K562 (cell line): ENCODE results near the gene CPSF6. TPM values are rescaled to one million over a fixed set of nuclear protein-coding genes. Genes with fewer than 3 reads are reported as not detected.
A peak's percentile ranks its signal among the peaks of the same experiment; 100 is the strongest.

ENCODE experiments used
- ATAC-seq: fragments of 200-7000 bp; cut with Tn5 transposase; 3 replicates; pipeline ENCODE4 v1.9.1; 2020; ENCODE audit warnings: moderate library complexity
- BruUV-seq: library from RNA; stranded (reverse); fragments of 400-500 nt; replicated peaks from 2 replicates; lab custom pipeline; 2021; lab: Mats Ljungman, UMichigan
- CTCF ChIA-PET: fragments of 300-600 bp; formaldehyde crosslinking; extraction: SDS; loops from one replicate; lab custom pipeline; 2021; ENCODE audit warnings: low intra/inter-chr PET ratio; lab: Yijun Ruan, JAX
- POLR2A ChIA-PET: fragments of 300-600, 350-650 bp; sonication (Branson Sonifier 250); formaldehyde crosslinking; extraction: SDS; loops from one replicate; lab custom pipeline; 2021; ENCODE audit warnings: antibody characterized with exemption, inconsistent platforms; lab: Yijun Ruan, JAX
- DNase-seq, 4 experiments: peaks; one replicate each; pipeline versions ENCODE4 v3.0.0 to v3.0.0-alpha.2; 2011 to 2018; ENCODE audit warnings: low spot score in 3 of 4, mixed read lengths in 3 of 4; ENCODE audit errors: extremely low read depth in 1 of 4
- FAIRE-seq: peaks from 2 replicates; lab custom pipeline; 2011; peaks lifted over from hg19 to GRCh38; lab: Jason Lieb, UNC
- H2AFZ ChIP-seq: 2 replicates; pipeline ENCODE4 v1.6.0; 2011; ENCODE audit warnings: low read depth, low read length, control low read depth, inconsistent platforms
- H3K27ac ChIP-seq: fragments of 200-600 bp; 3 replicates; pipeline ENCODE4 v1.8.0; 2011; ENCODE audit warnings: low read depth, mild to moderate bottlenecking, control low read depth, inconsistent platforms, low read length, moderate library complexity, mixed read lengths; ENCODE audit errors: extremely low read depth
- H3K27me3 ChIP-seq, 2 experiments: fragments of 300-600 bp in 1 of 2; 2 replicates in 1 of 2; 3 replicates in 1 of 2; pipeline versions ENCODE4 v1.6.0 to v1.8.0; 2011; ENCODE audit warnings: inconsistent platforms in 2 of 2, low read length in 2 of 2, mild to moderate bottlenecking in 1 of 2, mixed read lengths in 1 of 2, moderate library complexity in 1 of 2; ENCODE audit not compliant: control insufficient read depth in 2 of 2, insufficient read depth in 2 of 2
- H3K36me3 ChIP-seq: fragments of 300-600 bp; 3 replicates; pipeline ENCODE4 v1.8.0; 2011; ENCODE audit warnings: mild to moderate bottlenecking, low read length, inconsistent platforms; ENCODE audit not compliant: control insufficient read depth, insufficient read depth
- H3K4me1 ChIP-seq, 2 experiments: fragments of 200-600 bp in 1 of 2; replicated peaks in 1 of 2; 2 replicates in 1 of 2; 3 replicates in 1 of 2; pipeline versions ENCODE4 v1.5.1 to v1.8.0; 2011; ENCODE audit warnings: inconsistent platforms in 2 of 2, low read length in 2 of 2, mild to moderate bottlenecking in 1 of 2, mixed read lengths in 1 of 2, moderate library complexity in 1 of 2; ENCODE audit not compliant: control insufficient read depth in 2 of 2, insufficient read depth in 2 of 2
- H3K4me2 ChIP-seq: 2 replicates; pipeline ENCODE4 v1.6.1; 2011; ENCODE audit warnings: low read length, control low read depth, inconsistent platforms, mixed read lengths; ENCODE audit not compliant: insufficient read depth
- H3K4me3 ChIP-seq: fragments of 200-600 bp; sonication (generic), shearing (Covaris generic); 2 replicates; pipeline ENCODE4 v1.5.1; 2016; ENCODE audit warnings: control low read depth, inconsistent platforms
- H3K79me2 ChIP-seq: fragments of 200-600 bp; 3 replicates; pipeline ENCODE4 v1.8.0; 2011; ENCODE audit warnings: low read length, inconsistent platforms; ENCODE audit not compliant: control insufficient read depth, insufficient read depth
- H3K9ac ChIP-seq, 2 experiments: 2 replicates each; pipeline versions ENCODE4 v1.6.0 to v1.6.1; 2011; ENCODE audit warnings: low read depth in 2 of 2, low read length in 2 of 2, control low read depth in 1 of 2, inconsistent platforms in 1 of 2, mild to moderate bottlenecking in 1 of 2, mixed read lengths in 1 of 2; ENCODE audit not compliant: insufficient read depth in 1 of 2
- H3K9me1 ChIP-seq: one replicate; pipeline ENCODE4 v1.6.0; 2011; ENCODE audit warnings: inconsistent platforms, mild to moderate bottlenecking, low read length, moderate library complexity; ENCODE audit not compliant: control insufficient read depth, insufficient read depth
- H3K9me3 ChIP-seq: replicated peaks from 2 replicates; pipeline ENCODE4 v1.5.1; 2011; ENCODE audit warnings: low read depth, low read length, inconsistent platforms; ENCODE audit not compliant: control insufficient read depth, insufficient read depth
- H4K20me1 ChIP-seq: replicated peaks from 2 replicates; pipeline ENCODE4 v1.6.1; 2011; ENCODE audit warnings: low read length, inconsistent platforms, mixed read lengths; ENCODE audit not compliant: control insufficient read depth, insufficient read depth
- CEBPZ ChIP-seq: fragments of 150-350 bp; IDR thresholded peaks from 2 replicates; pipeline ENCODE4 v1.6.1; 2014; ENCODE audit warnings: low read depth, mild to moderate bottlenecking, low read length, borderline replicate concordance
- POLR2B ChIP-seq: fragments of 450-650 bp; IDR thresholded peaks from 2 replicates; pipeline ENCODE4 v1.6.1; 2018; ENCODE audit warnings: low read depth; ENCODE audit not compliant: partially characterized antibody
- SMARCC2 ChIP-seq: fragments of 450-650 bp; IDR thresholded peaks from 2 replicates; pipeline ENCODE4 v1.6.1; 2017; ENCODE audit warnings: antibody characterized with exemption, moderate library complexity, mild to moderate bottlenecking, low read depth
- ZKSCAN3 ChIP-seq: fragments of 250-450 bp; sonication (Bioruptor Pico); IDR thresholded peaks from 2 replicates; pipeline ENCODE4 v1.4.0; 2020
- ZNF274 ChIP-seq: IDR thresholded peaks from 2 replicates; pipeline ENCODE4 v1.6.1; 2011; ENCODE audit warnings: low read depth, mild to moderate bottlenecking, low read length, moderate library complexity, borderline replicate concordance
- ZNF699 ChIP-seq: fragments of 250-450 bp; sonication (Bioruptor Pico); IDR thresholded peaks from 2 replicates; pipeline ENCODE4 v1.8.0; 2021; ENCODE audit warnings: mild to moderate bottlenecking, moderate library complexity; ENCODE audit not compliant: insufficient replicate concordance
- WGBS: fragments of 100-300 bp; shearing (Covaris generic); methylation state at CpG from one replicate; pipeline ENCODE4 v1.1.6; 2016; ENCODE audit warnings: low coverage, mixed read lengths; ENCODE audit not compliant: insufficient coverage; ENCODE audit errors: missing lambda C conversion rate; 5-methylcytosine and 5-hydroxymethylcytosine counted together
- in situ Hi-C: fragments of 300-500 bp; cut with MboI; formaldehyde crosslinking; loops from 4 replicates; pipeline ENCODE4 v1.15.0; 2018; ENCODE audit warnings: inconsistent platforms, mixed read lengths
- intact Hi-C: fragments of 100-400 bp; cut with micrococcal nuclease; formaldehyde crosslinking; loops from 2 replicates; pipeline ENCODE4 v1.14.2; 2022
- polyA plus RNA-seq, 8 experiments: library from polyadenylated mRNA; depleted of rRNA in 4 of 8; stranded (reverse) in 5 of 8; unstranded in 3 of 8; fragments of >200 nt; fragmentation: Nextera tagmentation in 2 of 8; fragmentation: Illumina TruSeq in 1 of 8; extraction: Ambion mirVana in 2 of 8; extraction: Trizol in 1 of 8; gene quantifications; 2 replicates each; pipeline versions ENCODE4 v1.2.1 to v1.2.3, GENCODE V29; 2011 to 2014; ENCODE audit warnings: inconsistent platforms in 1 of 8, missing spikeins in 1 of 8
- total RNA-seq, 7 experiments: library from RNA; depleted of rRNA in 6 of 7; stranded (reverse); fragments of >200 nt in 6 of 7; fragmentation: Illumina TruSeq in 2 of 7; extraction: Trizol in 2 of 7; gene quantifications; 2 replicates each; pipeline versions ENCODE4 v1.2.1 to v1.2.3, GENCODE V29; 2011 to 2021; ENCODE audit warnings: low replicate concordance in 1 of 7

The CPSF6 gene
- total and polyA plus RNA-seq, 9 of the 15 experiments (the other 6 are each of a cell fraction or from before 2014, with no cell fraction given) = 34.3 to 129 (median 77.8) TPM

- TF ChIP-seq POLR2B = no peak
Observed at GRCh38 chr12:69254862-69255261, 15.5 kb downstream of the CPSF6 start (continued).

GRCh38 chr12:69258655-69259054 is 19.3 kb downstream of the CPSF6 start:
- Histone ChIP-seq H4K20me1 (no peaks in the 10 kb centered on the region; the same call in 1 of the 2 replicates), H3K4me1 (no peaks in the 10 kb centered on the region), H3K4me3 (no peak overlapping the region), H3K36me3 (peaks cover 94% of the 10 kb centered on the region), H3K79me2 (peaks cover 27% of the 10 kb centered on the region), H3K4me2 (no peak overlapping the region), H3K9me1 (no peaks in the 10 kb centered on the region), H3K9ac (no peak overlapping the region), H3K27me3 (no peaks in the 10 kb centered on the region), H3K27ac (no peak overlapping the region), H3K9me3 (no peaks in the 10 kb centered on the region), H2AFZ (no peak overlapping the region)
- ATAC-seq (no peak; the same call in 2 of the 3 replicates), FAIRE-seq (no peak), DNase-seq (peak in 2 of 4 experiments; percentile 14 to 25)
- CTCF ChIA-PET = no interaction called here
- POLR2A ChIA-PET = interaction anchor here (1.1 to 2.1 kb wide), 2 partner anchors 9 to 159 kb away, joined by 3 to 5 read pairs; no protein-coding TSS in a partner anchor
- in situ Hi-C loops (no loop called here), intact Hi-C loops (no loop called here)
- WGBS = 92% methylated on average over 10 of the region's 10 CpGs
- no TSS peak for BruUV-seq
- TF ChIP-seq ZNF274 (no peak), SMARCC2 (no peak), ZKSCAN3 (no peak), CEBPZ (no peak), ZNF699 (no peak)
